ENCODE data around the gene LNX1.

Gene LNX1

GRCh38 chr4:53620956-53621355 is 29.7 kb upstream of the LNX1 start:
- Histone ChIP-seq H3K9me3 (ENCODE audit: control insufficient read depth, low read length) (no peaks in the 10 kb centered on the region), H3K27ac (ENCODE audit: insufficient read depth, low read depth, low read length, poor library complexity, severe bottlenecking) (no peak overlapping the region), H3K4me3 (ENCODE audit: insufficient read depth, low read depth, low read length) (no peak overlapping the region), H3K27me3 (ENCODE audit: control insufficient read depth, insufficient read depth, low read length, poor library complexity, severe bottlenecking) (no peaks in the 10 kb centered on the region), H3K4me1 (ENCODE audit: control insufficient read depth, insufficient read depth, low read length) (no peaks in the 10 kb centered on the region), H3K36me3 (ENCODE audit: control insufficient read depth, insufficient read depth, low read length) (no peaks in the 10 kb centered on the region)
- WGBS, 2 experiments, result 90 to 91% methylated on average over 3 of the region's 3 CpGs

- Histone ChIP-seq H3K4me3 (ENCODE audit: insufficient read depth, low read depth, low read length) (no peak overlapping the region), H3K9me3 (ENCODE audit: control insufficient read depth, low read length) (no peaks in the 10 kb centered on the region), H3K4me1 (ENCODE audit: control insufficient read depth, insufficient read depth, low read length) (no peaks in the 10 kb centered on the region), H3K27ac (ENCODE audit: insufficient read depth, low read depth, low read length, poor library complexity, severe bottlenecking) (no peak overlapping the region), H3K27me3 (ENCODE audit: control insufficient read depth, insufficient read depth, low read length, poor library complexity, severe bottlenecking) (no peaks in the 10 kb centered on the region), H3K36me3 (ENCODE audit: control insufficient read depth, insufficient read depth, low read length) (no peaks in the 10 kb centered on the region)
- 92 to 100% methylated on average over 3 of the region's 3 CpGs for WGBS, 2 experiments
Observed at GRCh38 chr4:53619431-53619830, 28.1 kb upstream of the LNX1 start.

GRCh38 chr4:53618321-53618720 is 27.0 kb upstream of the LNX1 start:
- Histone ChIP-seq H3K27ac (ENCODE audit: insufficient read depth, low read depth, low read length, poor library complexity, severe bottlenecking) (no peak overlapping the region), H3K4me1 (ENCODE audit: control insufficient read depth, insufficient read depth, low read length) (no peaks in the 10 kb centered on the region), H3K27me3 (ENCODE audit: control insufficient read depth, insufficient read depth, low read length, poor library complexity, severe bottlenecking) (no peaks in the 10 kb centered on the region), H3K9me3 (ENCODE audit: control insufficient read depth, low read length) (no peaks in the 10 kb centered on the region), H3K4me3 (ENCODE audit: insufficient read depth, low read depth, low read length) (no peak overlapping the region), H3K36me3 (ENCODE audit: control insufficient read depth, insufficient read depth, low read length) (no peaks in the 10 kb centered on the region)
- WGBS, 2 experiments, result 79 to 88% methylated on average over 1 of the region's 1 CpG

GRCh38 chr4:53617101-53617680 is 25.9 kb upstream of the LNX1 start:
- no peaks in the 10 kb centered on the region for H3K27me3 ChIP-seq (ENCODE audit: control insufficient read depth, insufficient read depth, low read length, poor library complexity, severe bottlenecking)

DNA sequence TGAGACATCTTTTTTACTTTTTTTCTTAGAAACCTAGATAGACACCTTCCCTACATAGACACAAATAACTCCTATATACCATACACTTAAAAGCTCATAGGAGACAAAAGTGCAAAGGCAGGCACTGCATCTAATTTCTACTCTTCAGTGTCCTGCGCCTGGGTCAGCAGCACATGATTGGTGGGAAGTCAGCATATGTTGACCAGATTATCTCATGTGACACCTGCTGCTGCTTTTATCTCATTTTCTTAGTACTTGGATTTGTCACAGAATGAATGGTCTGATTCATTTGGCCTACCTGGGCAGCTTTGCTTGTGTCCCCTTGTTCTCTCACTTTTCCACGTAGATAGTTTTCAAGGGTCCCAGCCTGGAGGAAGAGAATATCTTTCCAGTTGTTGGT is 24.9 kb upstream of the LNX1 start:
- 89 to 94% methylated on average over 2 of the region's 2 CpGs for WGBS, 2 experiments
- H3K36me3 ChIP-seq (ENCODE audit: control insufficient read depth, insufficient read depth, low read length), result no peaks in the 10 kb centered on the region
- no peak overlapping the region for H3K27ac ChIP-seq (ENCODE audit: insufficient read depth, low read depth, low read length, poor library complexity, severe bottlenecking)
- no peaks in the 10 kb centered on the region for H3K27me3 ChIP-seq (ENCODE audit: control insufficient read depth, insufficient read depth, low read length, poor library complexity, severe bottlenecking)
- H3K4me1 ChIP-seq (ENCODE audit: control insufficient read depth, insufficient read depth, low read length), result no peaks in the 10 kb centered on the region
- no peak overlapping the region for H3K4me3 ChIP-seq (ENCODE audit: insufficient read depth, low read depth, low read length)
- H3K9me3 ChIP-seq (ENCODE audit: control insufficient read depth, low read length), result no peaks in the 10 kb centered on the region

More at GRCh38 chr4:53617101-53617680, 25.9 kb upstream of the LNX1 start:
- no peaks in the 10 kb centered on the region for H3K9me3 ChIP-seq (ENCODE audit: control insufficient read depth, low read length)
- H3K4me3 ChIP-seq (ENCODE audit: insufficient read depth, low read depth, low read length), result no peak overlapping the region
- H3K4me1 ChIP-seq (ENCODE audit: control insufficient read depth, insufficient read depth, low read length), result no peaks in the 10 kb centered on the region
- H3K27ac ChIP-seq (ENCODE audit: insufficient read depth, low read depth, low read length, poor library complexity, severe bottlenecking), result no peak overlapping the region
- H3K36me3 ChIP-seq (ENCODE audit: control insufficient read depth, insufficient read depth, low read length), result no peaks in the 10 kb centered on the region

GRCh38 chr4:53614591-53614990 is 23.3 kb upstream of the LNX1 start:
- Histone ChIP-seq H3K27me3 (ENCODE audit: control insufficient read depth, insufficient read depth, low read length, poor library complexity, severe bottlenecking) (no peaks in the 10 kb centered on the region), H3K4me3 (ENCODE audit: insufficient read depth, low read depth, low read length) (no peak overlapping the region), H3K36me3 (ENCODE audit: control insufficient read depth, insufficient read depth, low read length) (no peaks in the 10 kb centered on the region), H3K9me3 (ENCODE audit: control insufficient read depth, low read length) (no peaks in the 10 kb centered on the region), H3K27ac (ENCODE audit: insufficient read depth, low read depth, low read length, poor library complexity, severe bottlenecking) (no peak overlapping the region), H3K4me1 (ENCODE audit: control insufficient read depth, insufficient read depth, low read length) (no peaks in the 10 kb centered on the region)
- 82 to 89% methylated on average over 3 of the region's 3 CpGs for WGBS, 2 experiments

DNA sequence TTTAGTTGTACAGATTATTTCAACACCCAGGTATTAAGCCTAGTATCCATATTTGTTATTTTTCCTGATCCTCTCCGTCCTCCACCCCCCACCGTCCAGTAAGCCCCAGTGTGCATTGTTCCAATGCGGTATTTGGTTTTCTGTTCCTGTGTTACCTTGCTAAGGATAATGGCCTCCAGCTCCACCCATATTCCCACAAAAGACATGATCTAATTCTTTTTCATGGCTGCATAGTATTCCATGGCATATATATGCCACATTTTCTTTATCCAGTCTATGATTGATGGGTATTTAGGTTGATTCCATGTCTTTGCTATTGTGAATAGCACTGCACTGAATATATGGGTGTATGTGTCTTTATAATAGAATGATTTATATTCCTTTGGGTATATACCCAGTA is 22.1 kb upstream of the LNX1 start:
- Histone ChIP-seq H3K27ac (ENCODE audit: insufficient read depth, low read depth, low read length, poor library complexity, severe bottlenecking) (no peak overlapping the region), H3K36me3 (ENCODE audit: control insufficient read depth, insufficient read depth, low read length) (no peaks in the 10 kb centered on the region)
- 90 to 97% methylated on average over 3 of the region's 3 CpGs for WGBS, 2 experiments

DNA sequence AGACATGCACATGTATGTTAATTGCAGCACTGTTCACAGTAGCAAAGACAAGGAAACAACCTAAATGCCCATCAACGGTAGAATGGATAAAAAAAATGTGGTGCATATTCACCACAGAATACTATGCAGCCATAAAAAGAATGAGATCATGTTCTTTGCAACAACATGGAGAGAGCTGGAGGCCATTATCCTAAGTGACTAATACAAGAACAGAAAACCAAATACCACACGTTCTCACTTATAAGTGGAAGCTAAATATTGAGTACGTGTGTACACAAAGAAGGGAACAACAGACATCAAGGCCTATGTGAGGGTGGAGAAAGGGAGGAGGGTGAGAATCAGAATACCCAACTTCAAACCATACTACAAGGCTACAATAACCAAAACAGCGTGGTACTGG is 17.4 kb upstream of the LNX1 start:
- H3K27ac ChIP-seq (ENCODE audit: insufficient read depth, low read depth, low read length, poor library complexity, severe bottlenecking), result no peak overlapping the region
- no peaks in the 10 kb centered on the region for H3K27me3 ChIP-seq (ENCODE audit: control insufficient read depth, insufficient read depth, low read length, poor library complexity, severe bottlenecking)
- no peaks in the 10 kb centered on the region for H3K4me1 ChIP-seq (ENCODE audit: control insufficient read depth, insufficient read depth, low read length)
- WGBS, 2 experiments, result 85 to 94% methylated on average over 2 to 4 of the region's 4 CpGs
- no peak overlapping the region for H3K4me3 ChIP-seq (ENCODE audit: insufficient read depth, low read depth, low read length)
- no peaks in the 10 kb centered on the region for H3K36me3 ChIP-seq (ENCODE audit: control insufficient read depth, insufficient read depth, low read length)
- no peaks in the 10 kb centered on the region for H3K9me3 ChIP-seq (ENCODE audit: control insufficient read depth, low read length)

More for the DNA sequence above, 22.1 kb upstream of the LNX1 start:
- H3K9me3 ChIP-seq (ENCODE audit: control insufficient read depth, low read length), result no peaks in the 10 kb centered on the region
- no peak overlapping the region for H3K4me3 ChIP-seq (ENCODE audit: insufficient read depth, low read depth, low read length)
- H3K27me3 ChIP-seq (ENCODE audit: control insufficient read depth, insufficient read depth, low read length, poor library complexity, severe bottlenecking), result no peaks in the 10 kb centered on the region
- no peaks in the 10 kb centered on the region for H3K4me1 ChIP-seq (ENCODE audit: control insufficient read depth, insufficient read depth, low read length)

DNA sequence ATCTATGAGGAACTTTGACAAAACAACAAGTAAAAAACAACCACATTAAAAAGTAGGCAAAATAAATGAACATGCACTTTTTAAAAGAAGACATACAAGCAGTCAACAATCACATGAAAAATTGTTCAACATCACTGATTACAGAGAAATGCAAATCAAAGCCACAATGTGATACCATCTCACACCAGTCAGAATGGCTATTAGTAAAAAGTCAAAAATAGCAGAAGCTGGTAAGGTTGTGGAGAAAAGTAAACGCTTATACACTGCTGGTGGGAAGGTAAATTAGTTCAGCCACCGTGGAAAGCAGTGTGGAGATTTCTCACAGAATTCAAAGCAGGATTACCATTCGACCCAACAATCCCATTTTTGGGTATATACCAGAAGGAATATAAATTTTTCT is 17.0 kb upstream of the LNX1 start:
- no peaks in the 10 kb centered on the region for H3K36me3 ChIP-seq (ENCODE audit: control insufficient read depth, insufficient read depth, low read length)
- H3K27me3 ChIP-seq (ENCODE audit: control insufficient read depth, insufficient read depth, low read length, poor library complexity, severe bottlenecking), result no peaks in the 10 kb centered on the region
- H3K27ac ChIP-seq (ENCODE audit: insufficient read depth, low read depth, low read length, poor library complexity, severe bottlenecking), result no peak overlapping the region
- H3K4me3 ChIP-seq (ENCODE audit: insufficient read depth, low read depth, low read length), result no peak overlapping the region
- H3K9me3 ChIP-seq (ENCODE audit: control insufficient read depth, low read length), result no peaks in the 10 kb centered on the region
- no peaks in the 10 kb centered on the region for H3K4me1 ChIP-seq (ENCODE audit: control insufficient read depth, insufficient read depth, low read length)
- WGBS, 2 experiments, result 91% methylated on average over 3 of the region's 3 CpGs

DNA sequence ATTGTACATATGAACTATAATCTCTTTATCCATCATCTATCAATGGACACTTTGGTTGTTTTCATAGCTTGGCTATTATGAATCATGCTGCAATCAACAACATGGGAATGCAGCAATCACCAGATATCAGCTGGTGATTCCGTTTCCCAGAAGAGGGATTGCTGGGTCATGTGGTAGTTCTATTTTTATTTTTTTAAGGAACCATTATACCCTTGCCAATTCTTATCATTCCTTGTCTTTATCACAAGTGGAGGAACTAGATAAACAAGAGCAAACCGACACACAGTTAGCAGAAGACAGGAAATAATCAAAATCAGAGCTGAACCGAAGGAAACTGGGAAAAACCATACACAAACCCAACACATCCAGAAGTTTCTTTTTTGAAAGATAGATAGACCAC is 14.5 kb upstream of the LNX1 start:
- Histone ChIP-seq H3K9me3 (ENCODE audit: control insufficient read depth, low read length) (no peaks in the 10 kb centered on the region), H3K27ac (ENCODE audit: insufficient read depth, low read depth, low read length, poor library complexity, severe bottlenecking) (no peak overlapping the region), H3K36me3 (ENCODE audit: control insufficient read depth, insufficient read depth, low read length) (no peaks in the 10 kb centered on the region), H3K4me3 (ENCODE audit: insufficient read depth, low read depth, low read length) (no peak overlapping the region), H3K4me1 (ENCODE audit: control insufficient read depth, insufficient read depth, low read length) (no peaks in the 10 kb centered on the region), H3K27me3 (ENCODE audit: control insufficient read depth, insufficient read depth, low read length, poor library complexity, severe bottlenecking) (no peaks in the 10 kb centered on the region)
- WGBS, 2 experiments, result 78 to 90% methylated on average over 2 to 3 of the region's 3 CpGs

- H3K4me1 ChIP-seq (ENCODE audit: control insufficient read depth, insufficient read depth, low read length), result no peaks in the 10 kb centered on the region
- WGBS, 2 experiments, result 86 to 87% methylated on average over 3 of the region's 3 CpGs
- no peak overlapping the region for H3K27ac ChIP-seq (ENCODE audit: insufficient read depth, low read depth, low read length, poor library complexity, severe bottlenecking)
- H3K27me3 ChIP-seq (ENCODE audit: control insufficient read depth, insufficient read depth, low read length, poor library complexity, severe bottlenecking), result no peaks in the 10 kb centered on the region
- H3K9me3 ChIP-seq (ENCODE audit: control insufficient read depth, low read length), result no peaks in the 10 kb centered on the region
- H3K36me3 ChIP-seq (ENCODE audit: control insufficient read depth, insufficient read depth, low read length), result no peaks in the 10 kb centered on the region
- H3K4me3 ChIP-seq (ENCODE audit: insufficient read depth, low read depth, low read length), result no peak overlapping the region
Observed at GRCh38 chr4:53602390-53602789, 11.1 kb upstream of the LNX1 start.
